ENCODE measurements around the gene MNX1. TPM values are rescaled to one million over a fixed set of nuclear protein-coding genes. Genes with fewer than 3 reads are reported as not detected.
A peak's percentile ranks its signal among the peaks of the same experiment; 100 is the strongest.

MNX1 gene
- total RNA-seq, 1 donor, result not detected

DNA sequence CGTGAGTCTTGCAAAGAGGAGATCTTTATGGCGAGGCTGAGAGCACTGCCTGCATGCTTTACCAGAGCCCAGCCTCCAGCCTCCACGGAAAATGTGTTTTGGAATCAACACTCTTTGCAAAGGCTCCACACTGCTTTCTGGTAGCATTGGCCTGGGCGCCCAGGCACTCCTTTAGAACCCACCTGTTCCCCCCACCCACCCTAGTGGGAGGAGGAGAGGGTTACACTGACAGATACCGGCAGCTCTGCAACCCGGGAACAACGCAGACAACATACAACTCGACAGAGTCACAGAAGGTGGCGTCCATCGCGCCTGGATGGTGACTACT, 5.5 kb upstream of the MNX1 start:
- no peak for DNase-seq (ENCODE audit: low read depth)
- TF ChIP-seq, protein P1, sequence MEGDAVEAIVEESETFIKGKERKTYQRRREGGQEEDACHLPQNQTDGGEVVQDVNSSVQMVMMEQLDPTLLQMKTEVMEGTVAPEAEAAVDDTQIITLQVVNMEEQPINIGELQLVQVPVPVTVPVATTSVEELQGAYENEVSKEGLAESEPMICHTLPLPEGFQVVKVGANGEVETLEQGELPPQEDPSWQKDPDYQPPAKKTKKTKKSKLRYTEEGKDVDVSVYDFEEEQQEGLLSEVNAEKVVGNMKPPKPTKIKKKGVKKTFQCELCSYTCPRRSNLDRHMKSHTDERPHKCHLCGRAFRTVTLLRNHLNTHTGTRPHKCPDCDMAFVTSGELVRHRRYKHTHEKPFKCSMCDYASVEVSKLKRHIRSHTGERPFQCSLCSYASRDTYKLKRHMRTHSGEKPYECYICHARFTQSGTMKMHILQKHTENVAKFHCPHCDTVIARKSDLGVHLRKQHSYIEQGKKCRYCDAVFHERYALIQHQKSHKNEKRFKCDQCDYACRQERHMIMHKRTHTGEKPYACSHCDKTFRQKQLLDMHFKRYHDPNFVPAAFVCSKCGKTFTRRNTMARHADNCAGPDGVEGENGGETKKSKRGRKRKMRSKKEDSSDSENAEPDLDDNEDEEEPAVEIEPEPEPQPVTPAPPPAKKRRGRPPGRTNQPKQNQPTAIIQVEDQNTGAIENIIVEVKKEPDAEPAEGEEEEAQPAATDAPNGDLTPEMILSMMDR (IDR thresholded peaks at IDR 0.05; ENCODE audit: insufficient read depth, low read depth, low read length), result no peak
- no peak overlapping the region for H3K4me3 ChIP-seq (ENCODE audit: low read depth, low read length)

DNA sequence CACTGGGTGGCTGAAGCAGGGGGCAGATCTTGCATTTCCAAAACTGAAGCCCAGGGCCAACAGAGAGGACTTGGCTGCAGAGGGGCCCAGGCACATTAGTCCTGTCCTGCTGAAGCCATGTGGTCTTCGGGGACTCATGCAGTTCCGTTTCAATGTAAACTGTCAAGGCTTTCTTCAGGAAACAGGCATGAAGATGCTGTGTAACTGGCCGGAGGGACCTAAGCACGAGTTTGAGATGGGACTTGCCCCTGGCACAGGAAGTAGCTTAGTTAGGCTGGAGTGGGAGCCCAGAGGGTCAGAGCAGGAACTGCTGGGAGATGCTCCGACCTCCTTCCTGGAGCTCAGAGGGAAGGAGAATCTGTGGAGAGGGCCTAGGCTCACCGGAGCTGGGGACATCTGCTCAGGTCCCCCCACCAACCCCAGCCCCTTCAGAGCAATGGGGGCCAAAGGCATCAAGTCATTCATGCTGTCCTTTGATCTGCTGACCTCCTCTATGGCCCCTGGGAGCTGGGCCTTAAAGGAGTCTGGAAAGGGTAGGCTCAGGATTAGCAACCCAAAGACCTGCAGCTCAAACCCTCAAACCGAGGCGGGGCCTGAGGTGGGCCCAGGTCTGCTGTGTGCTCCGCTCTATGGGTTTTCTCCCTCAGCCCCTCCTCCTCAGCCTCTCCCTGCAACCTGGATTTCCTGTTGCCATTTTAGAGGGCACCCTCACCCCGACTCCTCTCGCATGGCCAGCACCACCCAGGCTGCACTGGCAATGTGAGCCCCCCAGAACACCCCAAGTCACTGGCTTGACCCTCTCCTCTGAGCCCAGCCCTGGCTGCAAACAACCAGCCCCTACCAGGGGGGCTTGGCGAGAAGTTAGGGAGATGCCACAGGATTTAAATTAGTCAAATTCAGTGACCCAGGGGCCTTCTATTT, 4.4 kb upstream of the MNX1 start:
- TF ChIP-seq, protein P1 (IDR thresholded peaks at IDR 0.05; ENCODE audit: insufficient read depth, low read depth, low read length), result no peak
- no peak overlapping the region for H3K4me3 ChIP-seq (ENCODE audit: low read depth, low read length)
- DNase-seq (ENCODE audit: low read depth), result no peak

DNA sequence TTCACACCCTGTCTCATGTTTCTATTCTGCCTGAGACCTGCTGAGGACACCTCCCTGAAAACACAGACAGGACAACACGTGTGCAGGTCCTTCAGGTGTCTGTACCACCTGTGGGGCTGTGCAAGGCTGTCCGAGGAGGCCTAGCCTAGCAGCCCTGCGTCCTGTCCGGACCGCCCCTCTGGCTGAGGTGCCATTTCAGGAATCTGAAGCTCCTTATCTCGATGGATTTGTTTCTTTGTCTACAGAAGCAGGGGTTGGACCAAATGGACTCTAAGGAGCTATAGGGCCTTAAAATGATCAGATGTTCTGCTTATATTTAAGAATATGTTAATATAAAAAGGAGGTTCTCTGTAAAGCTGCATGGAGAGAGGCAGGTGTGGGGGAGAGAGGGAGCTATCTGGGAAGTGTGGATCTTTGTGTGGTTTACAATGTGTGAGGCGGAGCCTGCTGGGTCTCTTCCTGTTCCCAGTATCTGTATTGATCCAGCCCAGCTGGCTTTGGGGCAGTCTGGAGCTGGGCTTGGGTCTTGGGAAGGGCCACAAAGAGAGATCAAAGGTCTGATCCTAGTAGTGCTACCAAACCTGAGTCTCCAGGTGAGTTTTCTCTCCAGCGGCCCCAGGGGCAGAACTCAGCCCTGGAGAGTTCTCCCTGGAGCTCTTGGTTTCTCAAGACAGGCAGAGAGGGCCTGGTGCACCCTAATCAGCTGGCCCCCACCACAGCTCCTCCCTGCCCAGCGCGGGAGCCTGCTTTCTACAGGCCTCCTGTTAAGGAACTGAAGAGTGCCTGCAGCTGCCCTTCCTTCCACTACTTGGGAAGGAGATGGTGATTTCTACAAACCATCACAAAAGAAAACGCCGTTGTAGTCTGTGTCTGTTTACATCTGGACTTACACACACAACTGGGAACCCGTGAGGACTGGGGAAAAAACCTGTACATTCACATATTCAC, 3.4 kb upstream of the MNX1 start:
- TF ChIP-seq, protein P1 (IDR thresholded peaks at IDR 0.05; ENCODE audit: insufficient read depth, low read depth, low read length), result no peak
- no peak for DNase-seq (ENCODE audit: low read depth)
- H3K4me3 ChIP-seq (ENCODE audit: low read depth, low read length), result no peak overlapping the region

DNA sequence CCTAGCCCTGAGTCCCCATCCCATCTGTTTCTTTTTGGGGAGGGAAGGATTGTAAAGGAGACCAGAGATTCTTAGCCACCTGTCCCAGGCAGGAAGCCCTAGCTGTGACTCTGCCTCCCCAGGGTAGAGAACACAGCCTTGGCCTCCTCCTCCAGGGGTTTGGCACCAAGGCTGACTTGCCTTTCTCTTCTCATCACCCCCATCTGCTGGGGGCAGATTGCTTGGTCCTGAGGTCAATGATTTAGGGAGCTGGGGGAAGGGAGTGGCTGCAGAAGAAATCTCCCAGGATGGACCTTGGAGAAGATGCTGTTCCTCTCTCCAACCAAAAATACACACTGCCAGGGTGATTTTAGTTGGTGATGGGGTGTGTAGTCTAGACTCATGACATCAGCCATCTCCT, 2.6 kb upstream of the MNX1 start:
- TF ChIP-seq, protein P1 (IDR thresholded peaks at IDR 0.05; ENCODE audit: insufficient read depth, low read depth, low read length), result no peak
- no peak for DNase-seq (ENCODE audit: low read depth)
- no peak overlapping the region for H3K4me3 ChIP-seq (ENCODE audit: low read depth, low read length)

DNA sequence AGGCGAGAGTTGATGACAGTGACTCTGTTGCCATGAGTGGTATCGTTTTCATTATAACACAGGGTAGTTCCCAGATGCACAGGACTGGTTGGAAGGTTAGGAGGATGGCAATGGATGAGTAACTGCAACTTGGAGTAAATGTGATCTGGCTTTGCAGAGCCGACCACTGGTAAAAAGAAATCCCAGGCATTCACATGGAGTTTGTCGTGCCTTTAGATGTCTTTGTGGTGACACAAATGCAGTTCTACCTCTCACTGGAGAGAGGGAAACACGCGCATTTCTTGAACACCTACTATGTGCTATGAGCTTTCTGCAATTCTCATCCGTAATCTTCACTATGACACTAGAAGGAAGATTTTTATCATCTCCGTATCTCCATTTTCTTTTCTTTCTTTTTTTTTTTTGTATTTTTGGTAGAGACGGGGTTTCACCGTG, 1.7 kb upstream of the MNX1 start:
- no peak for DNase-seq (ENCODE audit: low read depth)
- no peak overlapping the region for H3K4me3 ChIP-seq (ENCODE audit: low read depth, low read length)
- TF ChIP-seq, protein P1 (IDR thresholded peaks at IDR 0.05; ENCODE audit: insufficient read depth, low read depth, low read length), result no peak

DNA sequence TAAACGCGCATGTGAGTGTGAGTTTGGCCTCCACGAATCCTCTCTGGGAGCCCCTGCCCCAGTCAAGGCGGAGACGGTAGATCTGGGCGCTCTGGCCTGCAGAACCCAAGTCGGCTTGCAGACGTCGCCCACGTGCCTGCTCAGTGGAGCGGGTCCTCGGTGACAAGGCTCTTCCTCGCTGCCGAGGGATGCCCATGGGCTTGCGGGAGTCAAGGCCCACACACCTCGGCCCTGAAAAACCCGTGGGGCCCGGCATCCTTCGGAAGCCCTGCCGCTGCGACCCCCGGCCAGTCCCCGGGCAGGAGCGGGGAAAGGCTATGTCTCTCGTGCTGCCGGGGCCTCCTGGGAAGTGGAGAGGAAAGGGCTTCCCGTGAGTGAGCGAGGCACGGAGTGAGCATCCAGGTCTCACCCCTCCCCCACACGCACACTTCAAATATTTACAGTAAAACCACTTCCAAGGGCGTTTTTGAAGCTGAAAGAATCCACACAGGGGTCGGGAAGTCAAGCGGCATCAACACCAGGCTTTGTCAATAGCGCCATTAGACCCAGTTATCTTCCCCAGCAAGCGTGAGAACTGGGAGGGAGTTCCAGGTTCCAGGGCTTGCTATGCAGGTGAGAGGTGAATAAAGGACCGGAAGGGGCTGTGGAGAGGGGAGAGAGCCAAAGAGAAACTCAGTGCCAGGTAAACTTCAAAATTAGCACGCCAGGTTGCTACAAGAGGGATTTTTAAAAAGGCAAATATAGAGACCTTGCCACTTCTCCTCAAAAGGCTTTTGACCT, 1.1 kb upstream of the MNX1 start:
- DNase-seq (ENCODE audit: low read depth), result no peak
- TF ChIP-seq, protein P1 (IDR thresholded peaks at IDR 0.05; ENCODE audit: insufficient read depth, low read depth, low read length), result no peak

More for the DNA sequence above, 1.1 kb upstream of the MNX1 start:
- peak overlapping the region; percentile 51 for H3K4me3 ChIP-seq (ENCODE audit: low read depth, low read length)

All from fibroblast of villous mesenchyme (primary cell).